NCI-H1417 treated with DMSO at 0.1 percent for 48 hours (cell line): ENCODE measurements around the gene C8A.

Source experiments
- DNase-seq: peaks from one replicate; lab custom pipeline; 2025; lab: John Stamatoyannopoulos, UW

The C8A gene

DNA sequence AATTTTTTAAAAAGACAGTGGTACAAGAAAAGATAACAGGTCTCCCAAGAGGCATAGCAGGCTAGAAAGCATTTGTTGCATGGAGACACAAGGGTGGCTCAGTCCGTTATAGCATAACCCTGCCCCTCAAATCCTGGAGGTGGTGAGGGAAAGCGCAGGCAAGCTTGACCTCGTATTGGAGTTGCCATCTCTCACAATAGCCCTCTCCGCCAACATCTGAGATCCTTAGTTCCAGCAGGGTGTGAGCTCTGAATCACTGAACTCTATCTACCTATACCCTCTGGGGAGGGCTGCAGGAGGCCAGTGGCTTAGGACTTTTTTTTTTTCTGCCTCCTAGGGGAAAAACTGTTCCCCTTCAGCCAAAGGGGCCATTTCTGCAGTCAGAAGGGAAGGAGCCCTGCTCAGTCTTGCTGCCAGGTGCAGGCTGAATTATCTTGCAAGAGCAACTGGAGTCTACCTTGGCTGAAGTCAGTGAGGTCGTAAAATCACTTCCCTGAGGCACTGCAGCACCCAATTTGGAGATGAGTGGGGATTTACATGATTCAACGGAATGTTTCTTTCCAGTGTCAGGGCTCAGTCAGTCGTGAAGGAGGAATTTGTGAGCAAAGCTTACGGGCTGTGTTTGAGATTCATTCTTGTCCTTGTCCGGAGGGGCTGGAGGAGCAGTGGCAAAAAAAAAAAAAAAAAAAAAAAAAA lies 17.2 kb upstream of the C8A start:
- DNase-seq: no peak

DNA sequence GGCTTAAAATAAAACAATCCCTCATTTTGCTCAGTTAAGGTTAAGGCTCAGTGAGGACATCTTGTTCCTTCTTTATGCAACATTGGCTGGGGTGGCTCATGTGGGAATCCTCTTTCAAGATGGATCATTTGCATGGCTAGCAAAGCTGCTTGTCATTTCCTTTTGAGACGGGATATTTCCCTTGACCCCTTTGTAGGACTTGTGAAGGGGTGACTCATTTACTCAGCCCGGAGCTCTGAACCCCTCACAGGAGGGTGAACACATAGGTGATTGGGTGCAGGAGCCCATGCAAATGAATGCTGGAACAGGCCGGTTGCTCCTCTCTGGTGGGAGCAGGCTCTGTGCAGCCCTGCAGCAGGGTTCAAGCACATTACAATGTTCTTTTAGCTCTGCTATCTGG lies 15.8 kb upstream of the C8A start:
- no peak for DNase-seq

DNA sequence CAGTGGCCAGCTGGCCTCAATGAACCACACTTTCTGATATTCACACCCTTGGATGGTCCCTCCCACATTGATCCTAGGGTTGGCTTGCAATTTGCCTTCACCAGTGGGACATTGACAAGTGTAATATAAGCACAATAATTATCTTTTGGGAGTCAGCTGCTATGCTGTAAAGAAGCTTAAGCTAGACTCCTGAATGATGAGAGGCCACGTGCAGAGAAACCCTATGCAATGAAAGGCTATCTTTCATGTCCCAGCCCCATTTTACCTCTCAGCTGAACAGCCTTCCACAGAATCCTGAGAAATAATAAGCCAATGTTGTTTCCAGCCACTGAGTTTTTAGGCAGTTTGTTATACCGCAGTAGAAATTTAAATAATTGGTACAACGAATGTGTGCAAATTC lies 11.1 kb upstream of the C8A start:
- no peak for DNase-seq

DNA sequence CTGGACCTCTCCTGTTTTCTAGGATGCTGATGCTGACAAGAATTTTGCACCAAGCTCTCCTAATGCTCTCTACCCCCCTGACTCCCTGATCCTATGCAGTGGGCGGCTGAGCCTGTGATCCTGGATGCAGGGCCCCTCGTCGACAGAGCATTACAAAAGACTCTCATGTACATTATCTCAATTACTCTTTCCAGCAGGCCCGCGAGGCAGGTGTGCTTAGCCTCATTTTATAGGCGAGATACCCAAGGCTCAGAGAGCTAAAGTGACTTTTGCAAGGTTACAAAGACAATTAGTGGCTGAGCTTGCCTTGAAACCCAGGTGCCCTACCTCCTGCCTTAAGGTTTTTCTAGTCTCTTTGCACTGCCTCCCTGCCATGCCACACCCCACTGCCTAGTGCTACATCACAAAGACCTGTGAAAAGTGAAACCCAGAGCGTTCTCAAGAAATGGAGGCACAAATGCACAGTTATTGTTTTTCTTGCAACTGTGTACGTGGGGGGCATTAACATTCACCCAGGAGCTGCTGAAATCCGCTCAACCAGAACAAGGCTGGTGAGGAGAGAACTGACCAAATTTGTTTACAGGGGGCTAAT lies 10.0 kb upstream of the C8A start:
- no peak for DNase-seq

DNA sequence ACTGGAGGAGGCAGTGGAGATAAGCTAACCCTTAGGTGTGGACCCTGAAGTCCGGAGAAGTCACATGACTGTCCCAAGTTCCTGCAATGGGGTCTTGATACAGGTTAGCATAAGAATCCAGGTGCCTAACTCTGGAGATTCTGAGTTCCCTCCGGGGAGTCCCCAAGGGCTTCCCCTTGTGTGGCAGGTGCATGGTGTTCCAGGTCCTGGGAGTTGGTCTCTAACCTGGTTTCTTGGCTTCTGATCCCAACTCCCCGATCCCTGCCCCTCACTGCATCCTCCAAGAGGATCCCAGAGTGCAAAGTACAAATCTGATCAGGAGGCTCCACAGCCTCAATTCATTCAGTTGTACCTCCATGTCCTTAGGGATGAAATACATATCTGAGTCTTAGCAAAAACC lies 9.3 kb upstream of the C8A start:
- no peak for DNase-seq

DNA sequence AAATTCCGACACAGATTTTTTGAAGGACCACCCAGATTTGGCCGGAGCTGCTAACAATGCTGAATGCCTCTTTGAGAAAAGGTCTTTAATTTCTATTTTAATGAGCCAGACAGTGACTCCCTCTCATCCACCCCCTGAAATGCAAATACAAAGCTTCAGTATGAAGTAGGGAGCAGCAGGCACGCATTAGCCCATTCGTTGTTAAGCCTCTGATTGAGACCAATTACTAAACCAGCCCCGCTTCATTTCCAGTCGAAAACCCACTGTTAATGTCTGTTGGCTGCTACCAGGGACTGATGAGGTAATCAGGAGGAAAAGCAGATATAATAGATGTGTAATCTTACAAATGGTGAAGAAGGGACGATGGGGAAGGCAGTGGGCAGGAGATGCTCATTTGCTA lies 4.8 kb upstream of the C8A start:
- no peak for DNase-seq

DNA sequence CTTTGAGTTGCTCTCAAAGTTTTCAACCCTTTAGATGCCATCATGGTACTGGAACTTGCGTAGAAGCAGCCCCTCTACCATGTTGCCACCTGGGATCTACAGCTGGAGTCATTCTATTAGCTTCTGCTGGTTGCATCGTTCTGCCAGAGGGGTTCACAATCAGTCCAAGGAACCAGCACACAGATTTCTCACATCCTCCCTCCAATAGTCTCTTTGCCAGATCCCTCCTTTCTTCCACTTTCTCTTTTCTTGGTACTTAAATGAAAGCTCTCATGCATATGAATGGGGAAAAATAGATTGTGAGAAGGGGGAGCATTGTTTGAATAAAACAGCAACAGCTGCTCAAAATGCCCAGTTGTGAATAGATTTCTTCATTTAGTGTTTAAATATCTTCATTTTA lies 4.2 kb upstream of the C8A start:
- DNase-seq: no peak

DNA sequence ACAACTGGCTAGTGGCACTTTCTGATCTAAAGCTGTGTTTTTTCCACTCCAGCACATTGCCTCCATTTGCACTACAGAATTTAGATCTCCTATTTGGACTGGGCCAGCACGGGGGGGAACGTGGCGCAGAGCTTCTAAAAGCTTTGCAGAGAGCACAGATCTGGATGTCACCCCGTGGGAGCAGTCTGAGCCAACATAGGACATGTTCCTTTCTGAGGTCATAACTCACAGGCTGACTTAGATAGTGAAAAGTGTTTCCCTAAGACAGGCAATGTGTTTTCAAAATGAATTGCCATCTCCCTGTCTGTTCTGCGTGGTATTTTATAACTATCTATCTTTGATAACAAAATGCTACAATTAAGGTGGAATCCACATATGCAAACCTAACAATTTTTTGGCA lies 3.7 kb upstream of the C8A start:
- no peak for DNase-seq

DNA sequence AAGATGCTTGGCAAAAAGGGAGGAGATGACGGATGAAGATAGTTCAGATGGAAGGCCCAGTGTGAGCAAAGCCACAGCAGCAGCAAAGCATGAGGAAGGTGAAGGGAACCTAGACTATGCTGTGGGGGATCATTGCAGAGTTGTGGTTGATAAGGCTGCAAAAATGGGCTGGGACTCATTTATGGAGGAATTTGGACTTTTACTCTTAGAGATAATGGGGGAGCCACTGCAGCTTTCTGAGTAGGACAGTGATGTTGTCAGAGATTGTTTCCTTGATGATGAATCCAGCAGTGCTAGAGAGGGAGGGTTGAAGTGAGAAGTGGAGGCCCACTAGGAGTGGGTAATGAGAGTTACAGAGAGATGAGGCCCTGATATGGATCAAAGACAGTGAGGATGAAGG lies 2.1 kb upstream of the C8A start:
- DNase-seq: no peak

DNA sequence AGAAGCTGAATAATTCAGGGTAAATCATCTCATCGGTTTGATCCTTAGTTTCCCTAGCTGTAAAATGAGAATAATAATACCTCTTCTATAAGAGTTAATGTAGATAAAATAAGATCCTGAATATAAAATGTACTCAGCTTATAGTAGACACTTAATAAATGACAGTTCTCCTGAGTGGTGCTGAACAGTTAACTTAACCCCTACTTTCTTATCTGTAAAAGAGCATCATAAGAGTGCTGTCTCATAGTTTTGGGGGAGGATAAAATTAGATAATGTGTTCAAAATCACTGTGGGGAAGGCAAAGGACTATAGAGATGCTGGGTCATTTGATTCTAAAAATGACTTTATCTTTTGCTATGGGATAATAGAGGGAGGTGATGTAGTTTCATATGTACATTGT lies 593 bp downstream of the C8A start:
- DNase-seq: no peak

DNA sequence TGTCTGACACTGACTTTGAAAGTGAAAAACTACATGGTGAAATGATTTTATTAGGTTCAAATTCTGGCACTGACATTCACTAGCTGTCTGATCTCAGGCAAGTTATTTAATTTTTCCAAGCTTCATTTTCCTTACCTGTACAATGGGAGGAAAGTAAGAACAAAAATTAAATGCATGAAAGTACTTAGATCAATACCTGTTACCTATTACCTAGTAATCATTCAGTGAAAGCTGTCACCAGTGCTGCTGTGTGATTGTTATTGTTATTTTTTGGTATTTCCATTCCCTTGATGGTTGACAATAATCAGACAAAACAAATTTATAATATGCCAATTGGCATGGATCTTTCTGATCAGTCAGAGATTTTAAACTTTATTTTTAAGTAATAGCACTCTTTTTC lies 1.6 kb downstream of the C8A start:
- DNase-seq: no peak

DNA sequence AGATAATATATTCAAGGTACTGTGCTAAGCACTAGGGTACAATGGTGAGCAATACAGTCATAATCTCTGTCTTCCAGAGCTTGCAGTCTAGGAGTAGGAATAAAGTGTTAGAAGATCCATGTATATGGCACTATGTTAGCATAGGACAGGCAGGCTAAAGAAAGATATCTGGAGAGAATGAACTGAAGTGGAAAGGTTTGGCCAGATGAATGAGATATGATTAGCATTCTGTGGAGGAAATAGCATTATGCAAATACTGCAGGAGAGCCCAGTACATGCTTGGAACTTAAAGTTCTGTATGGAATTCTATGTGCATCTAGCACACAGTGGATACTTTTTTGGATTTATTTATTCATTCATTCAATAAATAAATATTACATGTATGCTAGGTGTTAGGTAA lies 4.7 kb downstream of the C8A start:
- no peak for DNase-seq

DNA sequence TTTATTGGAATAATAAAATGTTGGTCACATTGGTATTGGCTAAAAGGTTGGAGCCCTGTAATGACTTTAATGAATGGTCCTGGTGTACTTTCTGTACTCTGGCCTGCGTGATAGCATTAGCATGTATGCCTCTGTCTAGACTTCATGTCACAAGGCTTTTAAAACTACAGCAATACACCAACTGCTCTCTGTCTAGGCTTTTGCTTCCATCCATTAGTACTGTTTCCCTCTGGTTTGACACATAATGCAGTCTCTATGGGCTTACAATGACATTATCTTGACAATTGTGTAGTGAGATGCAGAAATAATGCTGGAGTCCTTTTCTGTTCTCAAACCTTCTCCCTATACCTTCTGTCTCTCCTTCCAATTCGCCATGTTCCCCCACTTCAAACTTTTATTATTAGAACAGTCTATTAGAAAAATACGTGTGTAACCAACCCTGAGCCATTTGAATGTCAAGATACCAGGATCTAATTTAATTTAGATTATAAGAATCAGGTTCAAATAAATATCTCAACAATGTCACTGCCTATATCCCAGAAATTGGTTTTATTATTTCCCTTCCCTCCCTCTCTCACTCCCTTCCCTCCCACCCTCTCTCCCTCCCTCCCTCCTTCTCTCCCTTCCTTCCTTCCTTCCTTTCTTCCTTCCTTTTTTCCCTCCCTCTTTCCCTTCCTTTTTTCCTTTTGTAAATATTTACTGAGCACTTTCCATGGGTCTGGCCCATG lies 8.8 kb downstream of the C8A start:
- DNase-seq: no peak

DNA sequence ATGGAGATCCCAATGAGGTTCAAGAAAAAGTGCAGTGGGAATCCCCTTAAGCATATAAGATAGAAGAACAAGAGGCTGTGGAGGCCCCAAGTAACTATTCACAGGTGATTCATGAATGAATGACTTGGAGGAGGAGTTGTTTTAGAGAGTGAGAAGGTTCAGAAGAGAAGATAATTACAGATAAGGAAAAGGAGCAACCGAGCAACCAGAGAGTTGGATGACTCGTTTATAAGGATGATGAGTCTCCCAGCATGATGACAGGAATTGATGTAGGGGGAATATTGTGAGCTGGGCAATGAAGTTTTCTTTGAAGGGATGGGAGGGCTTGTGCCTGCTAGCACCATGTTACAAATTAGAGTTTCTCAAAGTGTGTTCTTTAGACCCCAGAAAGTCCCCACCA lies 9.8 kb downstream of the C8A start:
- DNase-seq: no peak

DNA sequence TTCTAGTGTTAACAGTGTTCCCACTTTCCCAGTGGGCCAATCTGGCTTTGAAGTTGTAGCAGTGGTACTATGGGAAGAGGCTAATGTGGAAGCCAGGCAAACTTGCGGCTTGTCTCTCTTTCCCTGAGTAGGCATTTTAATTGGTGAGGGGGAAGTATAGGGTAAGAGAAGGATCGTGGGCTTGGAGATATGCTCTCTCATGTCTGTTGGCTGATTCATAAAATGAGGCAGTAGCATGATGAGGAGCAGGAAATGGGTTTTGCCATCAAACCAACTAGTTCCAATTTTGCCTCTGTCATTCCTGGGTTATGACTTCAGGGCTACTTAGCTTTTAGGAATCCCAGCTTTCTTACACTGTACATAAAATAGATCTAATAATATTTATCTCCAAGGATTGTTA lies 12.1 kb downstream of the C8A start:
- DNase-seq: no peak

DNA sequence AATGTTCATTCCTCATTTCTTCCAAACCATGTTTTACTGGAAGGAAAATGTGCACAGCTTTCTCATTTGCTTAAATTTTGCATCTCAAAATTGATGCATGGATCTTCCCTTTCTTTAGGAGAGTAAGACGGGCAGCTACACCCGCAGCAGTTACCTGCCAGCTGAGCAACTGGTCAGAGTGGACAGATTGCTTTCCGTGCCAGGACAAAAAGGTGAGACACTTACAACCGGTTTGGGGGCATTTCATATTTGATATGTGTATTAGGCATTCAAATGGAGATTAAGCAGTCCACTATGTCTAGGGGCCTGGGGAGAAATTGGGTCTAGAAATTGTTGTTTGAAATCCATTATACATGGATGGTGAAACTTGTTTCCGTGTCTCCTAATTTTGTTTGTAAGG lies 12.9 kb downstream of the C8A start:
- DNase-seq: no peak

DNA sequence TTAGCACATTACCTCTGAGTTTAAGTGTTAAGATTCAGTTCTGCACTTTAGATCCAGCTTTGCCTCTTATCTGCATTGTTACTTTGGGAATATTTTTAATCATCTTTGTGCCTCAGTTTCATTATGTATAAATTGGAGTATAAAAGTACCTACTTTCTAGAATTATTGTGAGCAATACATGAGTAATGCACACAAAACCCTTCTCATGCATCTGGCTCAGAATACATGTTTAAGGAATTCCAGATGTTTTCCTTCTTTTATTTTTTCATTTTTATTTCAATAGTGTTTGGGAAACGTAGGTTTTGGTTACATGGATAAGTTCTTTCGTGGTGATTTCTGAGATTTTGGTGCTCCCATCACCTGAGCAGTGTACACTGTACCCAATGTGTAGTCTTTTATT lies 14.2 kb downstream of the C8A start:
- no peak for DNase-seq

DNA sequence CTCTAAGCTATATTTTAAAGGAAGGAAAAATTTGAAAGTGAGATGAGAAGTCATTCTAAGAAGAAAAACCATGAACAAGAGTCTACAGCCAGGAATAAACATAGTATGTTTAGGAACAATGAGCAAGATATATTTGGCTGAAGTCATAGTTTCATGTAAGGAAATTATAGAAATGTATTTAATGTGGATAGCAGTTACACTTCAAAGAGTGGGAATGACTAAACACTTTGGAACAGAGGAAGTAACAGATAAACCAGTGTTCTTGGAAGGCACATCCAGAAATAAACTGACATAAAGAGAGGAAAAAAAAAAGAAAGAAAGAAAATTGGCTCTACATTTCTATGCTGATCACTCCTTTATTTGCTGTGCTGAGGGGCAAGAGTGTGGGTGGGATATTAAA lies 18.0 kb downstream of the C8A start:
- DNase-seq: no peak

DNA sequence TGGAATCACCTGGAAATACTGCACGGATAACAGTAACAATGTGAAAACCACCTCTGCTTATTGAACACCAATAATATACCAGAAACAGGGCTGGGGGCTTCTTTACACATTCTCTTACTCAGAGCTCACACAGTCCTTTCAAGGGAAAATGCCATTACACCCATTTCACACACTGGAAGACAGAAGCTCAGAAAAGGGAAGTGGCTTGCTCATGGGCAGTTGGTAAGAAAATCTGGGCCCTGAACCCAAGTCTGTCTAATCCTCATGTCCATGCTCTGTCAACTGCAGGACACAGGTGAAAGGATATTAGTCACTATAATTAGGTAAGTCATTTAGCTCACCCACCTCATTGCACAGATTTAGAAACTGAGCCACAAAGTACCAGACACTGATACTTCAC lies 18.6 kb downstream of the C8A start:
- no peak for DNase-seq

DNA sequence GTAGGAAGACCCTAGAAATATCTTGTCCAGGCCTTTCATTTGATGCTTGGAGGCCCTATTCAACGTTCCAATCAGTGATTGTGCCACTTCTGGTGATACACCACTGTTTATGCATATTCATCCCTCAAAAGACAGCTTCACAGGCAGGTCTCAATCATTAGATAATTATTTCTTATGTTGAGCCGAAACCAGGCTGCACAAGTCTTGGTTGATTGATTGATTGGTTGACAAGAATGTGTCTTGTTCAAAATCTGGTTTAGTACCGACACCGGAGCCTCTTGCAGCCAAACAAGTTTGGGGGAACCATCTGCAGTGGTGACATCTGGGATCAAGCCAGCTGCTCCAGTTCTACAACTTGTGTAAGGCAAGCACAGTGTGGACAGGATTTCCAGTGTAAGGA lies 20.1 kb downstream of the C8A start:
- DNase-seq: no peak

DNA sequence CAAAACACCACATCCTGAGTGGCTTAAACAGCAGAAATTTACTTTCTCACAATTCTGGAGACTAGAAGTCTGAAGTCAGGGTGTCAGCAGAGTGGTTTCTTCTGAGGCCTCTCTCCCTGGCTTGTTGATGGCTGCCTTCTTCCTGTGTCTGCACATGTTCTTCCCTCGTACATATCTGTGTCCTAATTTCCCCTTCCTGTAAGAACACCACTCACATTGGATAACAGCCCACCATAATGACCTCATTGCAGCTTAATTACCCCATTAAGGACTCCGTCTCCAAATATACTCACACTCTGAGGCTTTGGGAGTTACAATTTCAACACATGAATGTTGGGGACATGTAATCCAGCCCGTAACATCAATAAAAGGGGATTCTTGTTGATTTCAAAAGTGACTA lies 23.4 kb downstream of the C8A start:
- no peak for DNase-seq

DNA sequence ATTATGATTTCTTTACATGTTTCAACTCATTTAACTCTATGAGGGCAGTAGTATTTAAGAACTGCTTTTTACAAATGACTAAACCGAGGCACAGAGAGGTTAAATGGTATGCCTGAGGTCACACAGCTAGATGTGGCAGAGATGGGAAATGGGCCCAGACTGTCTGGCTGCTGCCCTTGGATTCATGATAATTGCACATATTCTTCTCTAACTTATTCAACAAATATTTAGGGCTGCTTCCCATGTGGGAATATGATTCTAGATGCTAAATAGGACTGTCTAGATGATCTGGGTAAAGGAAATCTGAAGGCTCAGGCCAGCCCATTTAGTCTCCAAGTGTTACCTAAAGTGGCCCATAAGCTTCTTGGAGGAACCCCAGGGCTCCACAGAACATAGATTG lies 26.2 kb downstream of the C8A start:
- DNase-seq: no peak

DNA sequence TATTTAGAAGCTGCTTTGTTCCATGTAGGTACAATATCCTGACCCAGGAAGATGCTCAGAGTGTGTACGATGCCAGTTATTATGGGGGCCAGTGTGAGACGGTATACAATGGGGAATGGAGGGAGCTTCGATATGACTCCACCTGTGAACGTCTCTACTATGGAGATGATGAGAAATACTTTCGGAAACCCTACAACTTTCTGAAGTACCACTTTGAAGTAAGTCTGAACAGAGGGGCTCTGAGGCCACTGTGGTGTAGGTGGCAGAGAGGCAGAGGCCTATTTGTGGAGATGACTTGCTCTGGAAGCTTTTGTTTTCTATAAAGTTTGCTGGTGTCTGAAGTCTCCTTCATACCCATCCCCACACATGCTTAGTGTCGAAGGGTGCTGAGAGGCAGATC lies 26.8 kb downstream of the C8A start:
- no peak for DNase-seq

DNA sequence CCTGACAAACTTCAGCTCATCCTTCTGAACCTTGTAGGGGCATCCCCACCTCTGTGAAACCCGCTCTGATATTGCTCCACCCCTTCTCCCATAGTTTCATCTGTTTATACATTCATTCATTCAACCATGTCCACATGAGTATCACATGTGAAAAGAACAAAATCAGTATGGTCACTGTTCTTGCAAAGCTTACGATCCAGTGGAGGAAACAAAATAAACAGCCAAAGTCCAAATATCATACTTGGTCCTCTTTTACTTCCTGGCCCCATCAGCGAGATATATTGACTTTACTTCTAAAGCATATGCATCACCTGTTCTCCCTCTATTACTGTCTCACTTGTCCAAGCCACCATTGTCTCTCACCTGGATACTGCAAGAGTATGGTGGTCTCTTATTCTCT lies 35.6 kb downstream of the C8A start:
- no peak for DNase-seq
